DMS153 (cell line): Measurements from ENCODE around the gene SLC25A27.
A peak's percentile ranks its signal among the peaks of the same experiment; 100 is the strongest.
"Not testable (repeated sequence)": the region's sequence is repeated elsewhere in the genome, so short reads cannot be mapped to it uniquely, and the experiment has no call there.

Experiments
- DNase-seq: peaks from one replicate; lab custom pipeline; 2025; lab: John Stamatoyannopoulos, UW

The SLC25A27 gene

GRCh38 chr6:46652603-46653438 is at the start of gene SLC25A27, which contains the start of gene CYP39A1:
Gene SLC25A27 (plus strand): TSS chr6:46652975. CDS start chr6:46653193, 218 bp downstream.
Gene CYP39A1 (minus strand): TSS chr6:46652818. CDS start chr6:46652582, 236 bp downstream.
- peak; percentile 81 for DNase-seq

- no peak for DNase-seq
Measured at GRCh38 chr6:46605091-46605797, 47.5 kb upstream of the SLC25A27 start.

GRCh38 chr6:46606338-46606737 is 46.4 kb upstream of the SLC25A27 start:
- DNase-seq: no peak

- DNase-seq: no peak
Measured at GRCh38 chr6:46610862-46611553, 41.8 kb upstream of the SLC25A27 start.

GRCh38 chr6:46612645-46613044 is 40.1 kb upstream of the SLC25A27 start:
- no peak for DNase-seq

GRCh38 chr6:46618726-46619125 is 34.0 kb upstream of the SLC25A27 start:
- no peak for DNase-seq

GRCh38 chr6:46626228-46626909 is 26.4 kb upstream of the SLC25A27 start:
- DNase-seq: no peak

- DNase-seq: no peak
Measured at GRCh38 chr6:46626976-46627375, 25.8 kb upstream of the SLC25A27 start.

- DNase-seq: no peak
Measured at GRCh38 chr6:46628498-46628897, 24.3 kb upstream of the SLC25A27 start.

GRCh38 chr6:46628976-46629375 is 23.8 kb upstream of the SLC25A27 start:
- DNase-seq: no peak

- no peak for DNase-seq
Measured at GRCh38 chr6:46629691-46630090, 23.1 kb upstream of the SLC25A27 start.

GRCh38 chr6:46632053-46632452 is 20.7 kb upstream of the SLC25A27 start:
- no peak for DNase-seq

GRCh38 chr6:46635462-46635861 is 17.3 kb upstream of the SLC25A27 start:
- DNase-seq: no peak

- no peak for DNase-seq
Measured at GRCh38 chr6:46637145-46637544, 15.6 kb upstream of the SLC25A27 start.

- no peak for DNase-seq
Measured at GRCh38 chr6:46637933-46638332, 14.8 kb upstream of the SLC25A27 start.

- DNase-seq: no peak
Measured at GRCh38 chr6:46638650-46639049, 14.1 kb upstream of the SLC25A27 start.

GRCh38 chr6:46642928-46643751 is 9.6 kb upstream of the SLC25A27 start:
- no peak for DNase-seq

- DNase-seq: no peak
Measured at GRCh38 chr6:46645265-46645664, 7.5 kb upstream of the SLC25A27 start.

GRCh38 chr6:46648108-46648507 is 4.7 kb upstream of the SLC25A27 start:
- not testable (repeated sequence) for DNase-seq

- peak; percentile 54 for DNase-seq
Measured at GRCh38 chr6:46648869-46649492, 3.8 kb upstream of the SLC25A27 start.

GRCh38 chr6:46651006-46651405 is 1.8 kb upstream of the SLC25A27 start:
- DNase-seq: no peak
